Kidney epithelial cell (primary cell): Measurements from ENCODE around the gene RXFP1. TPM values are rescaled to one million over a fixed set of nuclear protein-coding genes. Genes with fewer than 3 reads are reported as not detected.
"Not testable (repeated sequence)": the region's sequence is repeated elsewhere in the genome, so short reads cannot be mapped to it uniquely, and the experiment has no call there.

ENCODE experiments used
- DNase-seq: peaks from one replicate; pipeline ENCODE4 v3.0.0-alpha.2; 2010; ENCODE audit warnings: low read depth
- H3K27me3 ChIP-seq: 2 replicates; pipeline ENCODE4 v1.6.0; 2011; ENCODE audit warnings: low read length; ENCODE audit not compliant: control insufficient read depth, insufficient read depth
- H3K36me3 ChIP-seq: 2 replicates; pipeline ENCODE4 v1.5.1; 2011; ENCODE audit warnings: low read length; ENCODE audit not compliant: control insufficient read depth, insufficient read depth
- H3K4me3 ChIP-seq: 2 replicates; pipeline ENCODE4 v1.5.1; 2011; ENCODE audit warnings: low read depth, mild to moderate bottlenecking, control low read depth, low read length
- total RNA-seq: library from RNA; depleted of rRNA; stranded (reverse); fragments of >200 nt; gene quantifications from 2 replicates; pipeline ENCODE4 v1.2.3, GENCODE V29; 2015
- TF ChIP-seq, protein P1 (sequence below): IDR thresholded peaks from 2 replicates; pipeline ENCODE4 v1.5.1; 2011; ENCODE audit warnings: mild to moderate bottlenecking, moderate library complexity, low read length, control low read depth, inconsistent platforms; ENCODE audit not compliant: insufficient read depth, poor library complexity, severe bottlenecking

RXFP1 gene
- total RNA-seq, 1 donor from 2014 or later, result not detected

DNA sequence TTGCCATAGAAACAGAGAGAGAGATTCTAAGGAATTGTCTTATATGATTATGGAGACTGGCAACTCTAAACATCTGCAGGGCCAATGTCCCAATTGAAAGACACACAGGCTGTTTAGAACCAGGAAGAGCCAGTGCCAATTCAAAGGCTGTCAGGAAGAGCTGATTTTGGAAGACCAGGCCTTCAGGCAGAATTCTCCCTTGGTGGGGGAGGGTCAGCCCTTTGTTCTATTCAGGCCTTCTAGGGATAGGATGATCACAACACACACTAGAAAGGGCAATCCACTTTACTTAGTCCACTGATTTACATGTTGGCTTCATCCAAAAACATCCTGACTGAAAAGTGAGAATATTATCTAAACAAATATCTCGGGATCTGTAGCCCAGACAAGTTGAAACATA is 134.8 kb downstream of the RXFP1 start:
- H3K36me3 ChIP-seq, result no peaks in the 10 kb centered on the region
- TF ChIP-seq, protein P1, sequence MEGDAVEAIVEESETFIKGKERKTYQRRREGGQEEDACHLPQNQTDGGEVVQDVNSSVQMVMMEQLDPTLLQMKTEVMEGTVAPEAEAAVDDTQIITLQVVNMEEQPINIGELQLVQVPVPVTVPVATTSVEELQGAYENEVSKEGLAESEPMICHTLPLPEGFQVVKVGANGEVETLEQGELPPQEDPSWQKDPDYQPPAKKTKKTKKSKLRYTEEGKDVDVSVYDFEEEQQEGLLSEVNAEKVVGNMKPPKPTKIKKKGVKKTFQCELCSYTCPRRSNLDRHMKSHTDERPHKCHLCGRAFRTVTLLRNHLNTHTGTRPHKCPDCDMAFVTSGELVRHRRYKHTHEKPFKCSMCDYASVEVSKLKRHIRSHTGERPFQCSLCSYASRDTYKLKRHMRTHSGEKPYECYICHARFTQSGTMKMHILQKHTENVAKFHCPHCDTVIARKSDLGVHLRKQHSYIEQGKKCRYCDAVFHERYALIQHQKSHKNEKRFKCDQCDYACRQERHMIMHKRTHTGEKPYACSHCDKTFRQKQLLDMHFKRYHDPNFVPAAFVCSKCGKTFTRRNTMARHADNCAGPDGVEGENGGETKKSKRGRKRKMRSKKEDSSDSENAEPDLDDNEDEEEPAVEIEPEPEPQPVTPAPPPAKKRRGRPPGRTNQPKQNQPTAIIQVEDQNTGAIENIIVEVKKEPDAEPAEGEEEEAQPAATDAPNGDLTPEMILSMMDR, result no peak
- H3K4me3 ChIP-seq, result no peak overlapping the region
- H3K27me3 ChIP-seq, result no peaks in the 10 kb centered on the region
- no peak for DNase-seq

- Histone ChIP-seq H3K27me3 (no peaks in the 10 kb centered on the region), H3K4me3 (no peak overlapping the region), H3K36me3 (no peaks in the 10 kb centered on the region)
- DNase-seq, result no peak
- TF ChIP-seq, protein P1, result no peak
Observed at GRCh38 chr4:158657291-158657690, 135.6 kb downstream of the RXFP1 start.

DNA sequence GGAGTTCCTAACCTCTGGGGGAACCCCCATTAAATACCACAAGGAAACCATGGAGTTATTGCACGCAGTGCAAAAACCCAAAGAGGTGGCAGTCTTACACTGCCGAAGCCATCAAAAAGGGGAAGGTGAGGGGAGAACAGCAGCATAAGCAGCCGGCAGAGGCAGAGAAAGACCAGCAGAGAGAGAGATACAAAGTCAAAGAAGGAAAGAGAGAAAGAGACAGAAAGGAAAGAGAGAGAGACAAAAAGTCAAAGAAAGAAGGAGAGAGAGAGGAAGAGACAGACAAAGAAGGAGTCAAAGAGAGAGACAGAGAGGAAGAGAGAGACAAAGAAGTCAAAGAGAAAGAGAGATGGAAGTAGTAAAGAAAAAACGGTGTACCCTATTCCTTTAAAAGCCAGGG is 141.6 kb downstream of the RXFP1 start:
- H3K4me3 ChIP-seq, H3K27me3 ChIP-seq, H3K36me3 ChIP-seq, DNase-seq: not testable (repeated sequence)

GRCh38 chr4:158663707-158664625 is 142.3 kb downstream of the RXFP1 start:
- H3K36me3 ChIP-seq, DNase-seq: not testable (repeated sequence)

GRCh38 chr4:158664806-158665205 is 143.1 kb downstream of the RXFP1 start:
- no peak overlapping the region for H3K4me3 ChIP-seq
- H3K27me3 ChIP-seq, result no peaks in the 10 kb centered on the region
- DNase-seq, result no peak
- TF ChIP-seq, protein P1, result no peak
- no peaks in the 10 kb centered on the region for H3K36me3 ChIP-seq

More at GRCh38 chr4:158663707-158664625, 142.3 kb downstream of the RXFP1 start:
- H3K4me3 ChIP-seq, H3K27me3 ChIP-seq: not testable (repeated sequence)

GRCh38 chr4:158666892-158667291 is 145.2 kb downstream of the RXFP1 start:
- Histone ChIP-seq H3K36me3 (no peaks in the 10 kb centered on the region), H3K4me3 (no peak overlapping the region), H3K27me3 (no peaks in the 10 kb centered on the region)
- no peak for DNase-seq
- TF ChIP-seq, protein P1, result no peak
